ENCODE data around the gene TIGD4. TPM values are rescaled to one million over a fixed set of nuclear protein-coding genes. Genes with fewer than 3 reads are reported as not detected.

Gene TIGD4
- total RNA-seq, 1 experiment from 2014 or later: 2.0 TPM

GRCh38 chr4:152805071-152805650, 25.6 kb upstream of the TIGD4 start:
- H2BK5ac ChIP-seq (ENCODE audit: insufficient read length, low read length): no peak overlapping the region
- H3K79me2 ChIP-seq (ENCODE audit: insufficient read depth, low read length): no peaks in the 10 kb centered on the region
- H3K9me3 ChIP-seq (ENCODE audit: control insufficient read depth, low read depth, low read length): no peaks in the 10 kb centered on the region
- no peak overlapping the region for H2BK20ac ChIP-seq (ENCODE audit: low read depth, low read length, poor library complexity, severe bottlenecking)
- no peak overlapping the region for H3K23ac ChIP-seq (ENCODE audit: insufficient read length, low read depth, low read length)
- H4K8ac ChIP-seq (replicated peaks; ENCODE audit: insufficient read length, low read depth, low read length): no peak overlapping the region
- Mint-ChIP-seq H3K27ac (0 out of 7 replicates have a peak overlapping the region, but pooled peaks of 1 of the 3 experiments have one; percentile 43), H3K36me3 (ENCODE audit: insufficient read depth in 1 of 3, low read depth in 3 of 3) (peaks cover 5 to 21% (median 17%) of the 10 kb centered on the region in 3 experiments; a peak in 6 of 7 replicates), H3K27me3 (ENCODE audit: low read depth) (no peaks in the 10 kb centered on the region), H3K9me3 (peaks cover 10 to 11% of the 10 kb centered on the region in 2 experiments), H3K4me3 (no peak overlapping the region), H3K4me1 (peaks cover 15% of the 10 kb centered on the region in 2 experiments)
- no CpG with 5 or more reads among the region's 2 CpGs for WGBS (ENCODE audit: extremely low coverage, insufficient read length, low lambda C conversion rate)
- no peak overlapping the region for H3K18ac ChIP-seq (ENCODE audit: insufficient read length, low read depth, low read length)
- no peak overlapping the region for H3K4ac ChIP-seq (ENCODE audit: low read depth, low read length)
- H3K14ac ChIP-seq (ENCODE audit: insufficient read depth, low read length): no peak overlapping the region
- no peak for TF ChIP-seq CTCF (conservative IDR thresholded peaks at IDR 0.05)
- no peak overlapping the region for H2BK120ac ChIP-seq (ENCODE audit: low read depth, low read length, poor library complexity, severe bottlenecking)
- no peak overlapping the region for H3K56ac ChIP-seq (ENCODE audit: insufficient read length, low read depth, low read length)
- H3K4me1 ChIP-seq (ENCODE audit: insufficient read depth, low read length): no peaks in the 10 kb centered on the region
- H3K4me2 ChIP-seq (ENCODE audit: insufficient read depth, insufficient read length, low read length): no peak overlapping the region
- no peaks in the 10 kb centered on the region for H4K20me1 ChIP-seq (ENCODE audit: control insufficient read depth, insufficient read depth, insufficient read length)
- no peak overlapping the region for H4K5ac ChIP-seq (ENCODE audit: insufficient read length, low read depth, low read length)
- no peak overlapping the region for H2AFZ ChIP-seq (ENCODE audit: low read length)
- no peak overlapping the region for H3T11ph ChIP-seq (ENCODE audit: low read length)
- H3K9ac ChIP-seq (ENCODE audit: extremely low read depth, insufficient read length, low read length): no peak overlapping the region
- no peak overlapping the region for H3K27ac ChIP-seq (ENCODE audit: insufficient read length, low read depth, low read length)
- no peak overlapping the region for H2BK12ac ChIP-seq (ENCODE audit: insufficient read length, low read depth, low read length)
- H3K23me2 ChIP-seq (ENCODE audit: insufficient read length, low read depth, low read length, poor library complexity, severe bottlenecking): no peaks in the 10 kb centered on the region
- H3K79me1 ChIP-seq (ENCODE audit: insufficient read depth, low read depth, low read length, poor library complexity, severe bottlenecking): peaks cover 3% of the 10 kb centered on the region
- no peaks in the 10 kb centered on the region for H3K27me3 ChIP-seq (ENCODE audit: insufficient read depth, low read length)
- DNase-seq: no peak
- no peak overlapping the region for H2BK15ac ChIP-seq (ENCODE audit: low read depth, low read length)
- no peak overlapping the region for H2AK5ac ChIP-seq (ENCODE audit: insufficient read length, low read length)
- H4K91ac ChIP-seq (ENCODE audit: insufficient read length, low read depth, low read length): no peak overlapping the region

Data from H9 (cell line).